HepG2 (cell line): Measurements from ENCODE around the gene PLA2G4B. TPM values are rescaled to one million over a fixed set of nuclear protein-coding genes. Genes with fewer than 3 reads are reported as not detected.
A peak's percentile ranks its signal among the peaks of the same experiment; 100 is the strongest.

ENCODE experiments used
- ATAC-seq: fragments of 200-7000 bp; cut with Tn5 transposase; 3 replicates; pipeline ENCODE4 v1.9.1; 2020; ENCODE audit warnings: mild to moderate bottlenecking, moderate library complexity
- BruUV-seq: library from RNA; stranded (reverse); fragments of 400-500 nt; replicated peaks from 2 replicates; lab custom pipeline; 2021; lab: Mats Ljungman, UMichigan
- CTCF ChIA-PET: fragments of 300-600 bp; formaldehyde crosslinking; extraction: SDS; loops from one replicate; lab custom pipeline; 2021; ENCODE audit warnings: low total read pairs, inconsistent platforms, low intra/inter-chr PET ratio; lab: Yijun Ruan, JAX
- POLR2A ChIA-PET: fragments of 350-600 bp; sonication (Branson Sonifier 250); formaldehyde crosslinking; loops from one replicate; lab custom pipeline; 2020; ENCODE audit warnings: antibody characterized with exemption, inconsistent platforms; lab: Yijun Ruan, JAX
- DNase-seq: peaks from one replicate; pipeline ENCODE4 v3.0.0-alpha.2; 2015; ENCODE audit warnings: low spot score
- FAIRE-seq: peaks from 3 replicates; lab custom pipeline; 2011; peaks lifted over from hg19 to GRCh38; lab: Jason Lieb, UNC
- H2AFZ ChIP-seq: one replicate; pipeline ENCODE4 v1.6.1; 2011; ENCODE audit warnings: low read length, inconsistent platforms
- H3K27ac ChIP-seq: fragments of 300-600 bp; 3 replicates; pipeline ENCODE4 v1.8.0; 2011; ENCODE audit warnings: mixed run types, mild to moderate bottlenecking, mixed read lengths, low read length, inconsistent platforms; ENCODE audit not compliant: insufficient read depth; ENCODE audit errors: extremely low read length
- H3K27me3 ChIP-seq, 2 experiments: fragments of 200-600 bp in 1 of 2; 2 replicates in 1 of 2; 3 replicates in 1 of 2; pipeline versions ENCODE4 v1.6.0 to v1.8.0; 2011; ENCODE audit warnings: low read length in 2 of 2, mild to moderate bottlenecking in 2 of 2, moderate library complexity in 2 of 2, inconsistent platforms in 1 of 2; ENCODE audit not compliant: insufficient read depth in 2 of 2, control insufficient read depth in 1 of 2
- H3K36me3 ChIP-seq, 2 experiments: fragments of 200-600 bp in 1 of 2; replicated peaks in 1 of 2; 2 replicates in 1 of 2; 3 replicates in 1 of 2; pipeline versions ENCODE4 v1.5.1 to v1.8.0; 2011; ENCODE audit warnings: low read length in 2 of 2, inconsistent platforms in 1 of 2; ENCODE audit not compliant: insufficient read depth in 2 of 2, control insufficient read depth in 1 of 2
- H3K4me1 ChIP-seq: 2 replicates; pipeline ENCODE4 v1.5.1; 2012; ENCODE audit warnings: low read length, inconsistent platforms; ENCODE audit not compliant: insufficient read depth
- H3K4me2 ChIP-seq: 2 replicates; pipeline ENCODE4 v1.6.0; 2011; ENCODE audit warnings: low read depth, low read length, inconsistent platforms
- H3K4me3 ChIP-seq, 3 experiments: fragments of 200-600 bp in 1 of 3; sonication (generic), shearing (Covaris generic) in 1 of 3; replicated peaks in 1 of 3; 2 replicates each; pipeline ENCODE4 v1.5.1; 2011 to 2016; ENCODE audit warnings: low read length in 3 of 3, inconsistent platforms in 2 of 3, low read depth in 2 of 3, mild to moderate bottlenecking in 2 of 3, control low read depth in 1 of 3, mixed read lengths in 1 of 3; ENCODE audit not compliant: insufficient read depth in 1 of 3
- H3K79me2 ChIP-seq: one replicate; pipeline ENCODE4 v1.6.1; 2011; ENCODE audit warnings: low read length, inconsistent platforms; ENCODE audit not compliant: insufficient read depth
- H3K9ac ChIP-seq: 2 replicates; pipeline ENCODE4 v1.6.0; 2011; ENCODE audit warnings: mild to moderate bottlenecking, low read depth, low read length, inconsistent platforms; ENCODE audit not compliant: insufficient read depth
- H3K9me3 ChIP-seq: 2 replicates; pipeline ENCODE4 v1.5.1; 2012; ENCODE audit warnings: mild to moderate bottlenecking, low read length
- H4K20me1 ChIP-seq: 2 replicates; pipeline ENCODE4 v1.6.0; 2011; ENCODE audit warnings: inconsistent platforms, mild to moderate bottlenecking, low read length, moderate library complexity; ENCODE audit not compliant: insufficient read depth
- AGO1 ChIP-seq: fragments of 200-400 bp; formaldehyde crosslinking; IDR thresholded peaks from 2 replicates; pipeline ENCODE4 v1.6.1; 2017; ENCODE audit warnings: mild to moderate bottlenecking, low read depth, low read length, moderate library complexity; ENCODE audit not compliant: poor library complexity, severe bottlenecking
- AGO2 ChIP-seq: fragments of 200-400 bp; formaldehyde crosslinking; optimal IDR thresholded peaks from 2 replicates; pipeline ENCODE3; 2017; ENCODE audit warnings: mild to moderate bottlenecking, low read depth, low read length, moderate library complexity
- ZBTB7A ChIP-seq: sonication (generic); formaldehyde crosslinking; IDR thresholded peaks from 2 replicates; pipeline ENCODE4 v1.8.0; 2022; ENCODE audit warnings: mild to moderate bottlenecking, missing genetic modification reagents
- ZNF251 ChIP-seq: sonication (generic); formaldehyde crosslinking; IDR thresholded peaks from 2 replicates; pipeline ENCODE4 v1.9.0; 2021; ENCODE audit warnings: mild to moderate bottlenecking, missing genetic modification reagents
- ZNF607 ChIP-seq: sonication (generic); formaldehyde crosslinking; IDR thresholded peaks from 2 replicates; pipeline ENCODE4 v1.5.1; 2020; ENCODE audit warnings: missing genetic modification reagents, mild to moderate bottlenecking, borderline replicate concordance
- ZNF768 ChIP-seq: sonication (generic); formaldehyde crosslinking; IDR thresholded peaks from 2 replicates; pipeline ENCODE4 v1.4.0; 2020; ENCODE audit warnings: missing genetic modification reagents
- WGBS: methylation state at CpG from one replicate; pipeline ENCODE4 v1.1.6; 2017; ENCODE audit warnings: low lambda C conversion rate; 5-methylcytosine and 5-hydroxymethylcytosine counted together
- in situ Hi-C: cut with HindIII; loops from 2 replicates; pipeline ENCODE4 v1.10.0; 2017; ENCODE audit warnings: low pct_unique_long_range_greater_than_20kb; ENCODE audit not compliant: extremely low pct_ligation_motif_present
- intact Hi-C: fragments of 100-400 bp; cut with micrococcal nuclease; formaldehyde crosslinking; loops from one replicate; pipeline ENCODE4 v1.10.0; 2022; ENCODE audit not compliant: unreplicated experiment
- polyA plus RNA-seq, 8 experiments: library from polyadenylated mRNA; depleted of rRNA in 3 of 8; stranded (reverse) in 7 of 8; unstranded in 1 of 8; fragments of >200 nt; fragmentation: Illumina TruSeq in 4 of 8; extraction: Trizol in 4 of 8; gene quantifications; 2 replicates each; pipeline versions ENCODE4 v1.2.1 to v1.2.3, GENCODE V29; 2011 to 2016; ENCODE audit warnings: low read depth in 4 of 8, missing spikeins in 1 of 8, mixed read lengths in 1 of 8; ENCODE audit not compliant: insufficient read depth in 1 of 8
- total RNA-seq, 5 experiments: library from RNA; depleted of rRNA; stranded (reverse); fragments of >200 nt; fragmentation: Illumina TruSeq; extraction: Trizol; gene quantifications; 2 replicates each; pipeline ENCODE4 v1.2.3, GENCODE V29; 2016; ENCODE audit warnings: low read depth in 1 of 5
- TF ChIP-seq, protein P1 (sequence below): sonication (generic); formaldehyde crosslinking; IDR thresholded peaks from 2 replicates; pipeline ENCODE4 v1.4.0; 2020; ENCODE audit warnings: missing genetic modification reagents, mild to moderate bottlenecking, borderline replicate concordance

Gene PLA2G4B
- total and polyA plus RNA-seq, 2 of the 13 experiments (the other 11 are each of a cell fraction or from before 2014, with no cell fraction given), result 5.1 to 8.0 TPM

GRCh38 chr15:41851167-41851523 lies 12.5 kb downstream of the PLA2G4B start:
- no peak overlapping the region for H3K4me2 ChIP-seq
- no peak overlapping the region for H3K27ac ChIP-seq
- ChIA-PET POLR2A (interaction anchor here (1.5 kb wide), 1 partner anchor 14 kb away, joined by 3 read pairs; no protein-coding TSS in a partner anchor), CTCF (no interaction called here)
- H3K4me1 ChIP-seq, result no peaks in the 10 kb centered on the region
- H3K9me3 ChIP-seq, result no peaks in the 10 kb centered on the region
- ATAC-seq (peak; percentile 20), FAIRE-seq (no peak), DNase-seq (no peak)
- no peak overlapping the region for H2AFZ ChIP-seq
- peaks cover 5 to 14% of the 10 kb centered on the region in 2 experiments; a peak in 4 of 5 replicates for H3K27me3 ChIP-seq
- no peak overlapping the region for H3K4me3 ChIP-seq
- intact Hi-C loops, result no loop called here
- no peak overlapping the region for H3K9ac ChIP-seq
- TF ChIP-seq ZBTB7A (no peak), AGO1 (peak; percentile 59), ZNF607 (CRISPR knock-in tag) (no peak), AGO2 (peak; percentile 25), ZNF768 (CRISPR knock-in tag) (no peak), ZNF251 (CRISPR knock-in tag) (no peak)
- TF ChIP-seq, protein P1, sequence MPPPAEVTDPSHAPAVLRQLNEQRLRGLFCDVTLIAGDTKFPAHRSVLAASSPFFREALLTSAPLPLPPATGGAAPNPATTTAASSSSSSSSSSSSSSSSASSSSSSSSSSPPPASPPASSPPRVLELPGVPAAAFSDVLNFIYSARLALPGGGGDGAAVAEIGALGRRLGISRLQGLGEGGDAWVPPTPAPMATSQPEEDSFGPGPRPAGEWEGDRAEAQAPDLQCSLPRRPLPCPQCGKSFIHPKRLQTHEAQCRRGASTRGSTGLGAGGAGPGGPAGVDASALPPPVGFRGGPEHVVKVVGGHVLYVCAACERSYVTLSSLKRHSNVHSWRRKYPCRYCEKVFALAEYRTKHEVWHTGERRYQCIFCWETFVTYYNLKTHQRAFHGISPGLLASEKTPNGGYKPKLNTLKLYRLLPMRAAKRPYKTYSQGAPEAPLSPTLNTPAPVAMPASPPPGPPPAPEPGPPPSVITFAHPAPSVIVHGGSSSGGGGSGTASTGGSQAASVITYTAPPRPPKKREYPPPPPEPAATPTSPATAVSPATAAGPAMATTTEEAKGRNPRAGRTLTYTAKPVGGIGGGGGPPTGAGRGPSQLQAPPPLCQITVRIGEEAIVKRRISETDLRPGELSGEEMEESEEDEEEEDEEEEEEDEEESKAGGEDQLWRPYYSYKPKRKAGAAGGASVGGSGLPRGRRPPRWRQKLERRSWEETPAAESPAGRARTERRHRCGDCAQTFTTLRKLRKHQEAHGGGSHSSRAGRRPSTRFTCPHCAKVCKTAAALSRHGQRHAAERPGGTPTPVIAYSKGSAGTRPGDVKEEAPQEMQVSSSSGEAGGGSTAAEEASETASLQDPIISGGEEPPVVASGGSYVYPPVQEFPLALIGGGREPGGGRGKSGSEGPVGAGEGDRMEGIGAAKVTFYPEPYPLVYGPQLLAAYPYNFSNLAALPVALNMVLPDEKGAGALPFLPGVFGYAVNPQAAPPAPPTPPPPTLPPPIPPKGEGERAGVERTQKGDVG (CRISPR knock-in tag), result no peak
- H4K20me1 ChIP-seq, result no peaks in the 10 kb centered on the region; the same call in 1 of the 2 replicates
- BruUV-seq, result no TSS peak
- 17% methylated on average over 5 of the region's 11 CpGs for WGBS
- in situ Hi-C loops, result no loop called here
- no peaks in the 10 kb centered on the region for H3K79me2 ChIP-seq
- peaks cover 3% of the 10 kb centered on the region in 2 experiments; a peak in 1 of 5 replicates for H3K36me3 ChIP-seq
